HepG2 (cell line): ENCODE results near the gene PBX4. TPM values are rescaled to one million over a fixed set of nuclear protein-coding genes. Genes with fewer than 3 reads are reported as not detected.

Experiments used
- ATAC-seq: fragments of 200-7000 bp; cut with Tn5 transposase; 3 replicates; pipeline ENCODE4 v1.9.1; 2020; ENCODE audit warnings: mild to moderate bottlenecking, moderate library complexity
- BruUV-seq: library from RNA; stranded (reverse); fragments of 400-500 nt; replicated peaks from 2 replicates; lab custom pipeline; 2021; lab: Mats Ljungman, UMichigan
- CTCF ChIA-PET: fragments of 300-600 bp; formaldehyde crosslinking; extraction: SDS; loops from one replicate; lab custom pipeline; 2021; ENCODE audit warnings: low total read pairs, inconsistent platforms, low intra/inter-chr PET ratio; lab: Yijun Ruan, JAX
- POLR2A ChIA-PET: fragments of 350-600 bp; sonication (Branson Sonifier 250); formaldehyde crosslinking; loops from one replicate; lab custom pipeline; 2020; ENCODE audit warnings: antibody characterized with exemption, inconsistent platforms; lab: Yijun Ruan, JAX
- DNase-seq: peaks from one replicate; pipeline ENCODE4 v3.0.0-alpha.2; 2015; ENCODE audit warnings: low spot score
- FAIRE-seq: peaks from 3 replicates; lab custom pipeline; 2011; peaks lifted over from hg19 to GRCh38; lab: Jason Lieb, UNC
- H2AFZ ChIP-seq: one replicate; pipeline ENCODE4 v1.6.1; 2011; ENCODE audit warnings: low read length, inconsistent platforms
- H3K27ac ChIP-seq: fragments of 300-600 bp; 3 replicates; pipeline ENCODE4 v1.8.0; 2011; ENCODE audit warnings: mixed run types, mild to moderate bottlenecking, mixed read lengths, low read length, inconsistent platforms; ENCODE audit not compliant: insufficient read depth; ENCODE audit errors: extremely low read length
- H3K27me3 ChIP-seq, 2 experiments: fragments of 200-600 bp in 1 of 2; 2 replicates in 1 of 2; 3 replicates in 1 of 2; pipeline versions ENCODE4 v1.6.0 to v1.8.0; 2011; ENCODE audit warnings: low read length in 2 of 2, mild to moderate bottlenecking in 2 of 2, moderate library complexity in 2 of 2, inconsistent platforms in 1 of 2; ENCODE audit not compliant: insufficient read depth in 2 of 2, control insufficient read depth in 1 of 2
- H3K36me3 ChIP-seq, 2 experiments: fragments of 200-600 bp in 1 of 2; replicated peaks in 1 of 2; 2 replicates in 1 of 2; 3 replicates in 1 of 2; pipeline versions ENCODE4 v1.5.1 to v1.8.0; 2011; ENCODE audit warnings: low read length in 2 of 2, inconsistent platforms in 1 of 2; ENCODE audit not compliant: insufficient read depth in 2 of 2, control insufficient read depth in 1 of 2
- H3K4me1 ChIP-seq: 2 replicates; pipeline ENCODE4 v1.5.1; 2012; ENCODE audit warnings: low read length, inconsistent platforms; ENCODE audit not compliant: insufficient read depth
- H3K4me2 ChIP-seq: 2 replicates; pipeline ENCODE4 v1.6.0; 2011; ENCODE audit warnings: low read depth, low read length, inconsistent platforms
- H3K4me3 ChIP-seq, 3 experiments: fragments of 200-600 bp in 1 of 3; sonication (generic), shearing (Covaris generic) in 1 of 3; replicated peaks in 1 of 3; 2 replicates each; pipeline ENCODE4 v1.5.1; 2011 to 2016; ENCODE audit warnings: low read length in 3 of 3, inconsistent platforms in 2 of 3, low read depth in 2 of 3, mild to moderate bottlenecking in 2 of 3, control low read depth in 1 of 3, mixed read lengths in 1 of 3; ENCODE audit not compliant: insufficient read depth in 1 of 3
- H3K79me2 ChIP-seq: one replicate; pipeline ENCODE4 v1.6.1; 2011; ENCODE audit warnings: low read length, inconsistent platforms; ENCODE audit not compliant: insufficient read depth
- H3K9ac ChIP-seq: 2 replicates; pipeline ENCODE4 v1.6.0; 2011; ENCODE audit warnings: mild to moderate bottlenecking, low read depth, low read length, inconsistent platforms; ENCODE audit not compliant: insufficient read depth
- H3K9me3 ChIP-seq: 2 replicates; pipeline ENCODE4 v1.5.1; 2012; ENCODE audit warnings: mild to moderate bottlenecking, low read length
- H4K20me1 ChIP-seq: 2 replicates; pipeline ENCODE4 v1.6.0; 2011; ENCODE audit warnings: inconsistent platforms, mild to moderate bottlenecking, low read length, moderate library complexity; ENCODE audit not compliant: insufficient read depth
- ASH2L ChIP-seq: fragments of 300-600, 200-600 bp; sonication (generic); IDR thresholded peaks from 2 replicates; pipeline ENCODE4 v1.7.0; 2017; ENCODE audit warnings: low read depth, mild to moderate bottlenecking, moderate library complexity, mixed read lengths, low read length; ENCODE audit not compliant: insufficient read length
- CREB1 ChIP-seq, 2 experiments: fragments of 450-650 bp in 1 of 2; IDR thresholded peaks; 2 replicates each; pipeline ENCODE4 v1.6.1; 2016 to 2017; ENCODE audit warnings: control low read depth in 1 of 2, mild to moderate bottlenecking in 1 of 2, missing compliant biosample characterization in 1 of 2, missing genetic modification characterization in 1 of 2
- HDAC1 ChIP-seq: sonication (generic); formaldehyde crosslinking; IDR thresholded peaks from 2 replicates; pipeline ENCODE4 v1.5.1; 2020; ENCODE audit warnings: mild to moderate bottlenecking, missing genetic modification reagents
- KDM5A ChIP-seq: fragments of 200-600 bp; sonication (generic); IDR thresholded peaks from 2 replicates; pipeline ENCODE4 v1.7.0; 2018; ENCODE audit warnings: antibody characterized with exemption, mild to moderate bottlenecking, low read length, borderline replicate concordance
- NR2F6 ChIP-seq, 2 experiments: IDR thresholded peaks; 2 replicates each; pipeline ENCODE4 v1.6.1; 2016; ENCODE audit warnings: antibody characterized with exemption in 1 of 2, mild to moderate bottlenecking in 1 of 2
- NR3C1 ChIP-seq: sonication (generic); formaldehyde crosslinking; IDR thresholded peaks from 2 replicates; pipeline ENCODE4 v1.4.0; 2020; ENCODE audit warnings: missing genetic modification reagents
- RELA ChIP-seq: sonication (generic); formaldehyde crosslinking; IDR thresholded peaks from 2 replicates; pipeline ENCODE4 v1.4.0; 2020; ENCODE audit warnings: missing genetic modification reagents
- SAP130 ChIP-seq: IDR thresholded peaks from 2 replicates; pipeline ENCODE4 v1.6.1; 2016; ENCODE audit warnings: low read depth
- ZFP82 ChIP-seq: sonication (generic); formaldehyde crosslinking; IDR thresholded peaks from 2 replicates; pipeline ENCODE4 v1.5.1; 2020; ENCODE audit warnings: mild to moderate bottlenecking, missing genetic modification reagents, borderline replicate concordance
- ZNF124 ChIP-seq: sonication (generic); formaldehyde crosslinking; IDR thresholded peaks from 2 replicates; pipeline ENCODE4 v1.4.0; 2020; ENCODE audit warnings: missing genetic modification reagents
- ZNF296 ChIP-seq: sonication (generic); formaldehyde crosslinking; conservative IDR thresholded peaks from 2 replicates; pipeline ENCODE4 v1.5.0; 2020; ENCODE audit warnings: mild to moderate bottlenecking, missing genetic modification reagents
- WGBS: methylation state at CpG from one replicate; pipeline ENCODE4 v1.1.6; 2017; ENCODE audit warnings: low lambda C conversion rate; 5-methylcytosine and 5-hydroxymethylcytosine counted together
- in situ Hi-C: cut with HindIII; loops from 2 replicates; pipeline ENCODE4 v1.10.0; 2017; ENCODE audit warnings: low pct_unique_long_range_greater_than_20kb; ENCODE audit not compliant: extremely low pct_ligation_motif_present
- intact Hi-C: fragments of 100-400 bp; cut with micrococcal nuclease; formaldehyde crosslinking; loops from one replicate; pipeline ENCODE4 v1.10.0; 2022; ENCODE audit not compliant: unreplicated experiment
- polyA plus RNA-seq, 8 experiments: library from polyadenylated mRNA; depleted of rRNA in 3 of 8; stranded (reverse) in 7 of 8; unstranded in 1 of 8; fragments of >200 nt; fragmentation: Illumina TruSeq in 4 of 8; extraction: Trizol in 4 of 8; gene quantifications; 2 replicates each; pipeline versions ENCODE4 v1.2.1 to v1.2.3, GENCODE V29; 2011 to 2016; ENCODE audit warnings: low read depth in 4 of 8, missing spikeins in 1 of 8, mixed read lengths in 1 of 8; ENCODE audit not compliant: insufficient read depth in 1 of 8
- total RNA-seq, 5 experiments: library from RNA; depleted of rRNA; stranded (reverse); fragments of >200 nt; fragmentation: Illumina TruSeq; extraction: Trizol; gene quantifications; 2 replicates each; pipeline ENCODE4 v1.2.3, GENCODE V29; 2016; ENCODE audit warnings: low read depth in 1 of 5
- TF ChIP-seq, protein P1 (sequence below): sonication (generic); formaldehyde crosslinking; IDR thresholded peaks from 2 replicates; pipeline ENCODE4 v1.5.0; 2020; ENCODE audit warnings: mild to moderate bottlenecking, missing genetic modification reagents, moderate library complexity
- TF ChIP-seq, protein P2 (sequence below), 2 experiments: sonication (generic) in 1 of 2; formaldehyde crosslinking in 1 of 2; IDR thresholded peaks; 2 replicates each; pipeline versions ENCODE4 v1.4.0 to v1.6.1; 2016 to 2020; ENCODE audit warnings: borderline replicate concordance in 1 of 2, low read depth in 1 of 2, mild to moderate bottlenecking in 1 of 2, missing genetic modification reagents in 1 of 2
- TF ChIP-seq, protein P3 (sequence below): sonication (generic); formaldehyde crosslinking; IDR thresholded peaks from 2 replicates; pipeline ENCODE4 v1.4.0; 2020; ENCODE audit warnings: mild to moderate bottlenecking, missing genetic modification reagents

Gene PBX4
- total and polyA plus RNA-seq, 2 of the 13 experiments (the other 11 are each of a cell fraction or from before 2014, with no cell fraction given): not detected

DNA sequence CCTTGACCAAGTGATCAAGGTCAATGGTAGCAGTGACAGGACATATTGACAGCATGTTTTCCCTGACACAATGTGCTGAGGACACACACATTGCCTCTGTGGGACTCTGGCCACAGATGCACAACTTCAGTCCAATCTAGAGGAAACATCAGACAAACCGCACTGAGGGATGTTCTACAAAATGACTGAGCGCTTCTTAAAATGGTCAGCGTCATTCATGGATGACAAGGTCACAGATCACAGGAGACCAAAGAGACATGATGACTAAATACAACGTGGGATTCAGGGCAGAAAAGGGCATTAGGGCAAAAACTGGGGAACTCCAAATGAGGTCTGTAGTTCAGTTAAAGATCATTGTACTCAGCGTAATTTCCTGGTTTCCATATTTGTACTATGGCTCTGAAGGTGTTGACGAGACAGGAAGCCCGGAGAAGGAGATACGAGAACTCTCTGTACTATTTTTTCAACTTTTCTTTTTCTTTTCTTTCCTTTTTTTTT lies 20.6 kb downstream of the PBX4 start:
- Histone ChIP-seq H2AFZ (no peak overlapping the region), H3K4me1 (peaks cover 22% of the 10 kb centered on the region), H4K20me1 (no peaks in the 10 kb centered on the region), H3K27ac (no peak overlapping the region), H3K79me2 (no peaks in the 10 kb centered on the region), H3K9ac (no peak overlapping the region), H3K36me3 (no peaks in the 10 kb centered on the region), H3K9me3 (no peaks in the 10 kb centered on the region), H3K4me2 (peak overlapping the region; percentile 47; the same call in 1 of the 2 replicates), H3K4me3 (no peak overlapping the region), H3K27me3 (no peaks in the 10 kb centered on the region; a peak in 2 of 5 replicates)
- ChIA-PET CTCF (no interaction called here), POLR2A (no interaction called here)
- no peak for ATAC-seq
- no TSS peak for BruUV-seq
- in situ Hi-C loops: no loop called here
- WGBS: 23% methylated on average over 8 of the region's 8 CpGs
- peak; percentile 27 for DNase-seq
- intact Hi-C loops: no loop called here
- no peak for FAIRE-seq
- TF ChIP-seq NR2F6 (IDR thresholded peaks at IDR 0.05) (0 out of 2 replicates have a peak, but pooled peaks have one; percentile 12), NR2F6 (CRISPR knock-in tag; IDR thresholded peaks at IDR 0.05) (no peak), SAP130 (CRISPR knock-in tag) (peak; percentile 19; the same call in 1 of the 2 replicates), RELA (CRISPR knock-in tag) (no peak), ASH2L (no peak), ZNF296 (no peak), CREB1 (IDR thresholded peaks at IDR 0.05) (peak; percentile 63; the same call in 1 of the 2 replicates), CREB1 (CRISPR knock-in tag; IDR thresholded peaks at IDR 0.05) (no peak), HDAC1 (CRISPR knock-in tag) (no peak), ZFP82 (CRISPR knock-in tag) (no peak), KDM5A (no peak), NR3C1 (CRISPR knock-in tag) (no peak), ZNF124 (CRISPR knock-in tag) (no peak)
- TF ChIP-seq, protein P1, sequence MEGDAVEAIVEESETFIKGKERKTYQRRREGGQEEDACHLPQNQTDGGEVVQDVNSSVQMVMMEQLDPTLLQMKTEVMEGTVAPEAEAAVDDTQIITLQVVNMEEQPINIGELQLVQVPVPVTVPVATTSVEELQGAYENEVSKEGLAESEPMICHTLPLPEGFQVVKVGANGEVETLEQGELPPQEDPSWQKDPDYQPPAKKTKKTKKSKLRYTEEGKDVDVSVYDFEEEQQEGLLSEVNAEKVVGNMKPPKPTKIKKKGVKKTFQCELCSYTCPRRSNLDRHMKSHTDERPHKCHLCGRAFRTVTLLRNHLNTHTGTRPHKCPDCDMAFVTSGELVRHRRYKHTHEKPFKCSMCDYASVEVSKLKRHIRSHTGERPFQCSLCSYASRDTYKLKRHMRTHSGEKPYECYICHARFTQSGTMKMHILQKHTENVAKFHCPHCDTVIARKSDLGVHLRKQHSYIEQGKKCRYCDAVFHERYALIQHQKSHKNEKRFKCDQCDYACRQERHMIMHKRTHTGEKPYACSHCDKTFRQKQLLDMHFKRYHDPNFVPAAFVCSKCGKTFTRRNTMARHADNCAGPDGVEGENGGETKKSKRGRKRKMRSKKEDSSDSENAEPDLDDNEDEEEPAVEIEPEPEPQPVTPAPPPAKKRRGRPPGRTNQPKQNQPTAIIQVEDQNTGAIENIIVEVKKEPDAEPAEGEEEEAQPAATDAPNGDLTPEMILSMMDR: no peak
- TF ChIP-seq, protein P2, sequence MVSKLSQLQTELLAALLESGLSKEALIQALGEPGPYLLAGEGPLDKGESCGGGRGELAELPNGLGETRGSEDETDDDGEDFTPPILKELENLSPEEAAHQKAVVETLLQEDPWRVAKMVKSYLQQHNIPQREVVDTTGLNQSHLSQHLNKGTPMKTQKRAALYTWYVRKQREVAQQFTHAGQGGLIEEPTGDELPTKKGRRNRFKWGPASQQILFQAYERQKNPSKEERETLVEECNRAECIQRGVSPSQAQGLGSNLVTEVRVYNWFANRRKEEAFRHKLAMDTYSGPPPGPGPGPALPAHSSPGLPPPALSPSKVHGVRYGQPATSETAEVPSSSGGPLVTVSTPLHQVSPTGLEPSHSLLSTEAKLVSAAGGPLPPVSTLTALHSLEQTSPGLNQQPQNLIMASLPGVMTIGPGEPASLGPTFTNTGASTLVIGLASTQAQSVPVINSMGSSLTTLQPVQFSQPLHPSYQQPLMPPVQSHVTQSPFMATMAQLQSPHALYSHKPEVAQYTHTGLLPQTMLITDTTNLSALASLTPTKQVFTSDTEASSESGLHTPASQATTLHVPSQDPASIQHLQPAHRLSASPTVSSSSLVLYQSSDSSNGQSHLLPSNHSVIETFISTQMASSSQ (IDR thresholded peaks at IDR 0.05; ENCODE audit: low read depth): no peak
- TF ChIP-seq, protein P2 (CRISPR knock-in tag; IDR thresholded peaks at IDR 0.05; ENCODE audit: borderline replicate concordance): no peak
- TF ChIP-seq, protein P3, sequence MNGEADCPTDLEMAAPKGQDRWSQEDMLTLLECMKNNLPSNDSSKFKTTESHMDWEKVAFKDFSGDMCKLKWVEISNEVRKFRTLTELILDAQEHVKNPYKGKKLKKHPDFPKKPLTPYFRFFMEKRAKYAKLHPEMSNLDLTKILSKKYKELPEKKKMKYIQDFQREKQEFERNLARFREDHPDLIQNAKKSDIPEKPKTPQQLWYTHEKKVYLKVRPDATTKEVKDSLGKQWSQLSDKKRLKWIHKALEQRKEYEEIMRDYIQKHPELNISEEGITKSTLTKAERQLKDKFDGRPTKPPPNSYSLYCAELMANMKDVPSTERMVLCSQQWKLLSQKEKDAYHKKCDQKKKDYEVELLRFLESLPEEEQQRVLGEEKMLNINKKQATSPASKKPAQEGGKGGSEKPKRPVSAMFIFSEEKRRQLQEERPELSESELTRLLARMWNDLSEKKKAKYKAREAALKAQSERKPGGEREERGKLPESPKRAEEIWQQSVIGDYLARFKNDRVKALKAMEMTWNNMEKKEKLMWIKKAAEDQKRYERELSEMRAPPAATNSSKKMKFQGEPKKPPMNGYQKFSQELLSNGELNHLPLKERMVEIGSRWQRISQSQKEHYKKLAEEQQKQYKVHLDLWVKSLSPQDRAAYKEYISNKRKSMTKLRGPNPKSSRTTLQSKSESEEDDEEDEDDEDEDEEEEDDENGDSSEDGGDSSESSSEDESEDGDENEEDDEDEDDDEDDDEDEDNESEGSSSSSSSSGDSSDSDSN (CRISPR knock-in tag): no peak
